Measurements from ENCODE around the gene PERCC1. TPM values are rescaled to one million over a fixed set of nuclear protein-coding genes. Genes with fewer than 3 reads are reported as not detected.

Gene PERCC1
- total and polyA plus RNA-seq, 9 of the 15 experiments (the other 6 are each of a cell fraction or from before 2014, with no cell fraction given): not detected

DNA sequence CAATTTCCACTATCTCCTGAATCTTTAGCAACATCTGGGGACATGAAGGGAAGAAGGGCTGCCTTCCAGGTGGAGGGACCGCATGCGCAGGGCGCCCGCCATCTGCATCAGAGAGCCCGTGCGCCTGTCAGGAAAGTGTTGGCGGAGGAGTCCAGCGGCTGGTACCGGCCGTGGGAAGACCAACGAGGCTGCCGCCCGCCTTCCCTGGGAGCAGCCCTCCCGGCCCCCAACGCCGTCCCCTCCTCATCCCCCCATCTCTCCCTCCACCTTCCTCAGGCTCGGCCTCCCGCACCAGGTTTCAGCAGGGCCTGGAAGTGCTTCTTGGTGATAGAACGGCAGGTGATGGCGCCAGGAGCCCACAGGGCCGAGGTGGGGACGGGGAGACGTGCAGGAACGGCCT is 35.2 kb downstream of the PERCC1 start (continued):
- no peak for TF ChIP-seq ZNF407 (IDR thresholded peaks at IDR 0.05; ENCODE audit: low read depth)
- TF ChIP-seq PBX2 (CRISPR knock-in tag; IDR thresholded peaks at IDR 0.05; ENCODE audit: low read depth): no peak
- TF ChIP-seq PBX2 (tag; conservative IDR thresholded peaks at IDR 0.05; ENCODE audit: low read depth): no peak
- TF ChIP-seq ZBTB7A (IDR thresholded peaks at IDR 0.05; ENCODE audit: borderline replicate concordance, control insufficient read depth, low read depth, low read length): no peak

Measured in K562 (cell line).